ENCODE data around the gene FASN.

The FASN gene

DNA sequence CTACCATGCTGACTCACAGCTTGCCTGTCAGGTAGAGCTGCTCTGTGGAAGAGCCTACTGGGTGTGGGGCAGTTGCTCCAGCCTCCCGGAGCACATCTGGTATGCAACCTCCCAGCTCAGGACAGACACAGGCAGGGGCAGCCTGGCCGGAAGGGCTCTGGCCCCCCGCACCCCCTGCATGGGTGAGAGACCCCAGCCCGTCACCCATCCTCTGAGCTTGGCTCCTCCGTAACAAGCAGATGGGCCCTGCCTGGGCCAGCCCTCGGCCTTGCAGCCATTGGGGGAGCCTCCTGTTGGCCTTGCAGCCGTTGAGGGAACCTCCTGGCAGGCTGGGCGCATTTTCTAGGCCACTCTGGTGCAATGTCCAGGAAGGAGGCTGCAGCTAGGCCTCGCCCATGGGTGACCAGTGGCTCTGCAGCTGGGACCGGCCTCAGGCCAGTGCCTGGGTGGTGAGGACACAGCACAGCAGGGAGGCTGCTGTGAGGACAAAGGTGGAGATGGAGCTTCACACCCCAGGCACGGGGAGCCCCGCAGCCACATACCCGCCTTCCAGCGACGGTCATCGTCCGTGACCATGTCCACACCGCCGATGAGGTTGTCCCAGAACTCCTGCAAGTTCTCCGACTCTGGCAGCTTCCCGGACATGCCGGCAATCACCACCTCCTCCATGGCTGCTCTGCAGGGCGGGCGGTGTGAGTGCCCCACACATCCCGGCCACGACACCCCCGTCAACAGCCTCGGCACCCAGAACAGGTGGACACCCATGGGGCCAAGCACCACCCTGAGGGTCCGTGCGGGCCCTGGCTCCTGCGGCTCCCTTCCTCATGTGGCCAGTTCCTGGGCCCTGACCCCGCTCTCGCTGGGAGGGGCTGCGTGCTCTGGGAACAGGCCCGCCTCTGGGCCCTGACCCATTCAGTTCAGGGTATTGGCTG, 2.0 kb downstream of the FASN start:
- no peak for TF ChIP-seq CTCF (IDR thresholded peaks at IDR 0.05)

GRCh38 chr17:82094931-82095776, 2.9 kb downstream of the FASN start:
- no peak for TF ChIP-seq CTCF (IDR thresholded peaks at IDR 0.05)

- no peak for TF ChIP-seq CTCF (IDR thresholded peaks at IDR 0.05)
These were observed 4.9 kb downstream of the FASN start for GRCh38 chr17:82092995-82093751.

GRCh38 chr17:82092628-82092994, 5.4 kb downstream of the FASN start:
- no peak for TF ChIP-seq CTCF (IDR thresholded peaks at IDR 0.05)

- no peak for TF ChIP-seq CTCF (IDR thresholded peaks at IDR 0.05)
These were observed 5.9 kb downstream of the FASN start for GRCh38 chr17:82092094-82092586.

DNA sequence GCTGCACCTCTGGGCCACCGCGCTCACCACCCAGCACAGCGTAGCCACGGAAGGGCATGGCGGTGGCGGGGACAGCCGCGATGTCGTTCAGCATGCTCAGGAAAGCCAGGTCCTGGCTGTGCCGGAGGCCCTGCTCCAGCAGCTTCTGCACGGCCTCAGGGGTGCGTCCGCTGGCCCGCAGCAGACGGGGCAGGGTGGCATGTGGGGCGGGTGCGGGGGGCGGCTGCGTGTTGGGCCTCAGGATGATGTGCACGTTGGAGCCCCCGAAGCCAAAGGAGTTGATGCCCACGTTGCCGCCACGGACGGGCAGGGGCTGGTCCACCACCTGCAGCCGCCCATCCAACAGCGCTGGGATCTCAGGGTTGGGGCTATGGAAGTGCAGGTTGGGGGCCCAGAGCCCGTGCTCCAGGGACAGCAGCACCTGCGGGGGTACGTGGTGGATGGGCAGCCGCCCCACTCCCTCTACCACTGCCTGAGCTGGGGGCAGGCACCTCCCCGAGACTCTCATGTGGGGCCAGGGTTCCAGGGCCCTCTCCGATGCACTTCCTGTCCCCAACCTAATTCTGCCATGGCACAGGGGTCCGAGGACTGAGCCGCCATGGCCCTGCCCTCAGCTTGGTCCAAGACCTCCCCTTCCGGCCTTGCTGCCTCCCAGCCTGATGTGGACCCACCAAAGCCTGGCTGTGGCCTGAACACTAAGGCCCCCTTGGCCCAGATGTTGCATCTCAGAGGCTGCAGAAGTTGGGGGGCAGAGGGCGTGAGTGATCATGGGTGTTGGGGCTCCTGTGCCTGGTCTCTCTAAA, 6.6 kb downstream of the FASN start:
- no peak for TF ChIP-seq CTCF (IDR thresholded peaks at IDR 0.05)
